Measurements from ENCODE around the gene MEGF11. TPM values are rescaled to one million over a fixed set of nuclear protein-coding genes. Genes with fewer than 3 reads are reported as not detected.

MEGF11 gene
- total RNA-seq, 1 experiment from 2014 or later: 1.2 TPM

DNA sequence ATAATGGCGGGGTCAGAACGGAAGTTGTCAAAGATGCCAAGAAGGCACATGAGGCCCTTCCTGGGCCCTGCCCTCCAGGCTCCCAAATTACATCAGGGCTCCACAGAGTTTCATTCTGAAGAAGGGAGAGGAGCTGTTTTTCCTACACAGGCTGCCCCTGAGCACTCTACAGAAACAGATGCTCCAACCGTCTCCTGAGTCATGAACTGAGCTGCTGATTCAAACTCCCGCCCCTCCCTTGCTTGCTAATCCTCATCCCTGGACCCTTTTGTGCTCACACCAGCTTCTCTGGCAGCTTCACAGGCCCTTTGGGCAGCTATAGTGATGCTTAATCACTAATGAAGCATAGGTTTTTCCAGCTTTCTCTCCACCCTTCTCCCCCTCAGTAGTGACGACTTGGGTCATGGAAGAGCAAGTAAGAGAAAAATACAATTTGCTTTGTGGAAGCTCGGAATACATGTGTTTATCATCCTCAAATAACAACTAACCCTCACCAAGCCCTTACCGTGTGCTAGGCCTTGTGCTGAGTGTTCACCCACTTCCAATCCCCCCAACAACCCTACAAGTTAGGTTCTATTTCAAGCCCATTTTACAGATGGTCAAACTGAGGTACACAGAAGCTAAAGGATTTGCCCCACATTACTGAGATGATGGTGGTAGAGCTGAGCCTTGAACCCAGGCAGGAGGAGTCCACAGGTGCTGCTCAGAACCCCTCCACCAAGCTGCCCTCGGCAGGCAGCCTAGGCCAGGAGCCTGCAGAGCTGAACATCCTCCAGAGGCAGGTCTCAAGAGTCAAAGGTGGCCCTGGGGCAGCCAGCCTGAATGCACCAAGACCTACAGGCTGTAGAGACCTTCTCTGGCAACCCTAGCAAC, 21.9 kb downstream of the MEGF11 start:
- Histone ChIP-seq H3K9me3 (ENCODE audit: control insufficient read depth, low read depth, low read length) (no peaks in the 10 kb centered on the region), H2BK15ac (ENCODE audit: low read depth, low read length) (no peak overlapping the region), H2BK20ac (ENCODE audit: low read depth, low read length, poor library complexity, severe bottlenecking) (no peak overlapping the region), H3K14ac (ENCODE audit: insufficient read depth, low read length) (no peak overlapping the region; the same call in 1 of the 2 replicates), H4K5ac (ENCODE audit: insufficient read length, low read depth, low read length) (no peak overlapping the region), H3K9ac (ENCODE audit: extremely low read depth, insufficient read length, low read length) (no peak overlapping the region), H2BK5ac (ENCODE audit: insufficient read length, low read length) (no peak overlapping the region), H4K8ac (replicated peaks; ENCODE audit: insufficient read length, low read depth, low read length) (no peak overlapping the region), H3K27me3 (ENCODE audit: insufficient read depth, low read length) (no peaks in the 10 kb centered on the region), H3T11ph (ENCODE audit: low read length) (no peak overlapping the region), H3K23me2 (ENCODE audit: insufficient read length, low read depth, low read length, poor library complexity, severe bottlenecking) (no peaks in the 10 kb centered on the region), H3K4ac (ENCODE audit: low read depth, low read length) (no peak overlapping the region), H3K18ac (ENCODE audit: insufficient read length, low read depth, low read length) (no peak overlapping the region), H2AFZ (ENCODE audit: low read length) (no peak overlapping the region), H3K23ac (ENCODE audit: insufficient read length, low read depth, low read length) (no peak overlapping the region), H3K79me1 (ENCODE audit: insufficient read depth, low read depth, low read length, poor library complexity, severe bottlenecking) (no peaks in the 10 kb centered on the region), H3K4me1 (ENCODE audit: insufficient read depth, low read length) (no peaks in the 10 kb centered on the region), H2AK5ac (ENCODE audit: insufficient read length, low read length) (no peak overlapping the region), H3K27ac (ENCODE audit: insufficient read length, low read depth, low read length) (no peak overlapping the region), H3K4me2 (ENCODE audit: insufficient read depth, insufficient read length, low read length) (no peak overlapping the region), H4K91ac (ENCODE audit: insufficient read length, low read depth, low read length) (no peak overlapping the region), H4K20me1 (ENCODE audit: control insufficient read depth, insufficient read depth, insufficient read length) (no peaks in the 10 kb centered on the region), H2BK12ac (ENCODE audit: insufficient read length, low read depth, low read length) (no peak overlapping the region), H3K56ac (ENCODE audit: insufficient read length, low read depth, low read length) (no peak overlapping the region), H3K79me2 (ENCODE audit: insufficient read depth, low read length) (no peaks in the 10 kb centered on the region), H2BK120ac (ENCODE audit: low read depth, low read length, poor library complexity, severe bottlenecking) (no peak overlapping the region)
- H3K9me3 Mint-ChIP-seq: peaks cover 2 to 3% of the 10 kb centered on the region in 2 experiments; a peak in 3 of 5 replicates
- TF ChIP-seq, protein P1, sequence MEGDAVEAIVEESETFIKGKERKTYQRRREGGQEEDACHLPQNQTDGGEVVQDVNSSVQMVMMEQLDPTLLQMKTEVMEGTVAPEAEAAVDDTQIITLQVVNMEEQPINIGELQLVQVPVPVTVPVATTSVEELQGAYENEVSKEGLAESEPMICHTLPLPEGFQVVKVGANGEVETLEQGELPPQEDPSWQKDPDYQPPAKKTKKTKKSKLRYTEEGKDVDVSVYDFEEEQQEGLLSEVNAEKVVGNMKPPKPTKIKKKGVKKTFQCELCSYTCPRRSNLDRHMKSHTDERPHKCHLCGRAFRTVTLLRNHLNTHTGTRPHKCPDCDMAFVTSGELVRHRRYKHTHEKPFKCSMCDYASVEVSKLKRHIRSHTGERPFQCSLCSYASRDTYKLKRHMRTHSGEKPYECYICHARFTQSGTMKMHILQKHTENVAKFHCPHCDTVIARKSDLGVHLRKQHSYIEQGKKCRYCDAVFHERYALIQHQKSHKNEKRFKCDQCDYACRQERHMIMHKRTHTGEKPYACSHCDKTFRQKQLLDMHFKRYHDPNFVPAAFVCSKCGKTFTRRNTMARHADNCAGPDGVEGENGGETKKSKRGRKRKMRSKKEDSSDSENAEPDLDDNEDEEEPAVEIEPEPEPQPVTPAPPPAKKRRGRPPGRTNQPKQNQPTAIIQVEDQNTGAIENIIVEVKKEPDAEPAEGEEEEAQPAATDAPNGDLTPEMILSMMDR (conservative IDR thresholded peaks at IDR 0.05): no peak
- peaks cover 0 to 20% of the 10 kb centered on the region in 2 experiments for H3K4me1 Mint-ChIP-seq
- no peak overlapping the region for H3K27ac Mint-ChIP-seq
- H3K36me3 Mint-ChIP-seq (ENCODE audit: insufficient read depth in 1 of 3, low read depth in 3 of 3): peaks cover 2 to 9% (median 2%) of the 10 kb centered on the region in 3 experiments; a peak in 6 of 7 replicates
- no CpG with 5 or more reads among the region's 8 CpGs for WGBS (ENCODE audit: extremely low coverage, insufficient read length, low lambda C conversion rate)
- H3K4me3 Mint-ChIP-seq: no peak overlapping the region
- H3K27me3 Mint-ChIP-seq (ENCODE audit: low read depth): peaks cover 23% of the 10 kb centered on the region
- no peak for DNase-seq
